HG03571 (cell line): ENCODE data around the gene CABP4.

Experiments
- ATAC-seq: cut with Tn5 transposase; IDR thresholded peaks from one replicate; pipeline ENCODE4 v1.9.1; 2021; ENCODE audit not compliant: unreplicated experiment

The CABP4 gene

DNA sequence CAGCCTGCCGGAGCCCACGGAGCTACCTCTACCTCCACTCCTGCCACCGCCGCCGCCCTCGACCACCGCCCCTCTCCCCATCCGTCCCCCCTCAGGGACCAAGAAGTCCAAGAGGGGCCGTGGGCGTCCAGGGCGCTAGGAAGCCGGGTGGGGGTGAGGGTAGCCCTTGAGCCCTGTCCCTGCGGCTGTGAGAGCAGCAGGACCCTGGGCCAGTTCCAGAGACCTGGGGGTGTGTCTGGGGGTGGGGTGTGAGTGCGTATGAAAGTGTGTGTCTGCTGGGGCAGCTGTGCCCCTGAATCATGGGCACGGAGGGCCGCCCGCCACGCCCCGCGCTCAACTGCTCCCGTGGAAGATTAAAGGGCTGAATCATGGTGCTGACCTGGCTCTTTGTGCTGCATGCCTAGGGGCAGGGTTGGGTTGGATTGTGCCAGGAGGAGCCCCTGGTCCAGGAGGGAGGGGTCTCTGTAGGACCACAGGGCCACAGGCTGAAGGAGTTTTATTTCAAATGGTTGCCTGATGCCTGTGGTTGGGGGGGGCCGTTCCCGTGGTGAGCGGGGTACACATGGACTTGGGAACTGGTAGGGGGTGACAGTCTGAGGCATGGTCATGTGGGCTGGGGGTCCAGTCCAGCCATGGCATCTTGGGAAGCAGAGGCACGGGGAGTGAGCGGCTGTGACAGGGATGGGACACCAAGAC, 20.0 kb upstream of the CABP4 start:
- ATAC-seq = no peak

- ATAC-seq = peak; percentile 2
These were observed 19.3 kb upstream of the CABP4 start for GRCh38 chr11:67435727-67436458.

- ATAC-seq = peak; percentile 31
These were observed 18.6 kb upstream of the CABP4 start for GRCh38 chr11:67436459-67437081.

GRCh38 chr11:67437082-67437808, 17.9 kb upstream of the CABP4 start, which contains the start of gene PTPRCAP:
Gene PTPRCAP (minus strand): TSS chr11:67437682. CDS start chr11:67437619, 63 bp downstream.
- no peak for ATAC-seq

- ATAC-seq = no peak
These were observed 17.4 kb upstream of the CABP4 start for GRCh38 chr11:67437809-67438157.

DNA sequence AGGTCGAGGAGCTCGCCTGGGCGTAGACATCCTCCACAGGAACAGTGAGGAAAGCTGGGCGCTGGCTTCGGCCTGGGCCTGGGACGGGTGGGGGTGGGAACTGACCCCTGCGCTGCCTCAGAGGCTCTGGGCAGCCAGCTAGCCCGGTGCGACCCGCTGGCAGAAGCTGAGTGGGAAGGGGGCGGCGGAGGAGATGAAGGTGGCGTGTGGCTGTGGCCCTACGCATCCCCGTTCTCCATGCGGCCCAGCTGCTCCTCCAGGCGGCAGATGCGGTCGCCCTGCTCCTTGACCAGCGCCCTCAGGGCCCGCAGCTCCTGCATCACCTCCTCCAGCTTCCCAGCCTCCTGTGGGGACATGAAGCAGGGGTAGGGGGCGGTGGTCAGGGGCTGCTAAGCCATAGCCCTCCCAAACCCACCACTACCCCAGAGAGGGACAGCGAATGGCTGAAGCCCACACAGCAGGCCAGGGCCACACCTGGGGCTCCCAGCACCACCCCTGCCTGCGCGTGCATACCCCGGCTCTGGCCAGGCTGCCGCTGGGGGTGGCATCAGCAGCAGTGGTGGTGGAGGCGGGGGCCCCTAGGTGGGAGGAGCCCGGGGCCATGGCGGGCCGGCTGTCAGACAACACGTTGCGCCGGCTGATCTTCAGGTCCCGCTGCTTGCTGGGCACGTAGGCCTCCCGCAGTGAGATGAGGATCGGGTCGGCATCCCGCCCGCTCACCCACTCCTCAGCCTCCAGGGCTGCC, 16.8 kb upstream of the CABP4 start:
- ATAC-seq = no peak

- no peak for ATAC-seq
These were observed 15.6 kb upstream of the CABP4 start for GRCh38 chr11:67439321-67440228.

DNA sequence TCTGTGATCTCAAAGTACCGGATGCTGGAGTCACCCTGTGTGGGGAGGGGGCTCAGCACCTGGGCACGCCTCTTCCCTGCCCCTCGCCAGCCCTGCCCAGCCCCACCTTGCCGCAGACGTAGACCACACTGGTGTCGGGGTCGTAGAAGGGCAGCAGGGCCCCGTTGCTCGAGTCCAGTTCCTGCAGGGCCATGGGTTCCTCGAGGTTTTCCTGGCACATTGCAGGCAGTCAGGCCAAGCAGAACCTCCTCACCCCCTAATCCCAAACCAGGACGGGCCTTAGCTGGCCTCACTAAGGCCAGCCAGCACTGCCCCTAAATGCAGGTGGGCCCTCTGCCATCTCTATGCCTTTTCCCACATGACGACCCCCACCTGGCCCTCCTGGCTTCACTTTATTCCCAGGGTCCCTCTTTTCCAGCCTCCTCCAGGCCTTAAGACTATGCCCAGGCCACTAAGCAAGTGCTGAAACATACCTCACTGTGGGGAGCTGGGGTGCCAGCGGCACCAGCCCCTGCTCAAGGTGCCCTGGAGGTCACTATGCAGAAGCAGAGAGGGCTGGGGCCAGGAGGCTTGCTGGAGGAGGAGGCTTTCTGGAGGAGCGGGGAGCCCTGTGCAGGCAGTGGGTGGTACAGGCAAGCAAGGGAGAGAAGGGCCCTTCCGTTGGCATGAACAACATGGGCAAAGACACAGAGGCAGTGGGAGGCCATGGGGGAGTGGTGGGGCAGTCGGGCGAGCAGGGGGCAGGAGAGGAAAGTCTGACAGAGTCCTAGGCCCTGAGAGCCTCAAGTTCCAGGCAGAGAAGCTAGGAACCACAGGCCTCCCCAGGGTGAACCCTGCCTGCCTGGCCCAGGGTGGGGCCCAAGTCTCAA, 14.7 kb upstream of the CABP4 start:
- ATAC-seq = no peak

- ATAC-seq = no peak
These were observed 14.0 kb upstream of the CABP4 start for GRCh38 chr11:67441098-67441563.

DNA sequence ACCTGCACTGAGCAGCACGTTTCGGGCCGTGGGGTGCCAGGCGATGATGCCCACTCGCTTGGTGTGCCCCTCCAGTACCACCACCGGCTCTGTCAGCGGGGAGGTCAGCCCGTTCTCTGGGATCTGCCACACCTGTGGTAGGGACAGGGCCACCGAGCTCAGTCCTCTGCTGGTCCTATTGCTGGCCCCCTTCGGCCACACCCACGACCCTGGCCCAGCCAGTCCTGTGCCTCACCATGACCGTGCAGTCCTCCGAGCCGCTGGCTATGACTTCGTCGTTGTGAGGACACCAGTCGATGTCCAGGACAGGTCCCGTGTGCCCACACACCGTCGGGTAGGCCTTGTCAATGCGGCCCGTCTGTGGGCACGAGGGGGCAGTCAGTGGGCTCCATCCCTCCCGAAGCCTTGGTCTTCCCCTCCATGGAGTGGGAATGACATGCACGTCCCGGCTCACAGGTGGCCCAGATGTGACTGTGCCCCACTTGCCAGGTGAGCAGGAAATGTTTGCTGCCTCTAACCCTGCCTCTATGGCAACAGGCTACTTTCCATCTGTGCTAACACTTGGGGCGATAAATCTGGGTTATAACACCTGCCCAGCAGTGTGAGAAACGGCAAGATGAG, 13.3 kb upstream of the CABP4 start:
- ATAC-seq = no peak

GRCh38 chr11:67442504-67443404, 12.4 kb upstream of the CABP4 start:
- ATAC-seq = no peak

DNA sequence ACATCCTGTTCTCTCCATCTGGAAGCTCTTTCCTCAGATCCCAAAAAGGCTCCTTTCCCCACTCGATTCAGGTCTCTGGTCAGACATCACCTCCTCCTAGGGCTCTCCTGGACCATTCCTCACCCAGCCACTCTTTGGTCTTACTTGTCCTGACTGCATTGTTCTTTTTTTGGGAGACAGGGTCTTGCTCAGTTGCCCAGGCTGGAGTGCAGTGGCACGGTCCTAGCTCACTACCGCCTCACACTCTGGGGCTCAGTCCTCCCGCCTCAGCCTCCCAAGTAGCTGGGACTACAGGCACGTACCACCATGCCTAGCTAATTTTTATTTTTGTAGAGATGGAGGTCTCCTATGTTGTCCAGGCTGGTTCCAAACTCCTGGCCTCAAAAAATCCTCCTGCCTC, 9.6 kb upstream of the CABP4 start:
- no peak for ATAC-seq

DNA sequence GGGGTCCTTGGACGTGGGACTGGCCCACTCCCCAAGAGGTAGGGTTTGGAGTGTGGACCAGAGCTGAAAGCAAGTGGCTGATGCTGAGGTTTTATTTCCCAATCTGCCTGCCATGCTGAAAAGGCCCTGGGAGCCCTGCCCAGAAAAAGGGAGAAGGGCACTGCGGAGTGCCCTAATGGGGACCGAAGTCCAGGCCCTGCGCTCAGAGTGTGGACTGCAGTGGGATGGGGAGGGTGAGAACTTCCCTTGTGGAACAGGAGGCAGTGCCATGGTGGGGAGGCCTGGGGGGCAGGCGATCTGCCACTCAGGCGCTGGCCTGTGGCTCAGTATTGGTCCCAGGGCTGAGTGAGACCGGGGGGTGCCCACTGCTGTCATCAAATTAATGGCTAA, 6.9 kb upstream of the CABP4 start:
- no peak for ATAC-seq

DNA sequence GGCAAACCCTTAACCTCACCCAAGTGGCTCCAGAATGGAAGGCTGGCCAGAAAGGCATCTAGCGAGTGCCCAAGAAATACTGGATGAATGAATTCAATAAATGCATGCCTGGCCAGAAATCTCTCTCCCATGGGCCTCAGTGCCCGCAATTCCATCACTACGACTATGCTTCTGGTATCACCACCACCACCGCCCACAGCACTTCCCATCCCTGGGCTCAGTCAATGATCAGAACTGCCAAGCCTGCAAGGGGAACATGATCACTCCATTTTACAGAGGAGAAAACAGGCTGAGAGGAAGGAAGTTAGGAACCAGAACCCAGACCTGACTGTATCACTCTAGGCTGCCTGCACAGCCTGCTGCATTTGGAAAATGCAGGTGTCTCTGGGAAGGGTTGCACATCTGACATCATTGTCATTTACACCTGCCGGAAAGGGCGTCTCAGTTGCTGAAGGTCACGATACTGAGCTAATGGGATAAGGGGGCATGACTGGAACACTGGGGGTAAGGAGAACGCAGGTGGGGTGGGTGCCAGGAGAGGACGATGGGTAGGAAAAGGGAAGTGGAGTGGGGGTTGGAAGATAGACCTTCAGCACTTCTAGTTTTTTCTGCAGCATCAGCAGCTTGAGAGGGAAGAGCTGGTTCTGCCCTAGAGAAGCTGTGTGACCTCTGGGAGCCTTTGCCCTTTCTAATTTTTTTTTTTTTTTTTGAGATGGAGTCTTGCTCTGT, 5.9 kb upstream of the CABP4 start:
- ATAC-seq = no peak

- no peak for ATAC-seq
These were observed 4.1 kb upstream of the CABP4 start for GRCh38 chr11:67450796-67451657.

DNA sequence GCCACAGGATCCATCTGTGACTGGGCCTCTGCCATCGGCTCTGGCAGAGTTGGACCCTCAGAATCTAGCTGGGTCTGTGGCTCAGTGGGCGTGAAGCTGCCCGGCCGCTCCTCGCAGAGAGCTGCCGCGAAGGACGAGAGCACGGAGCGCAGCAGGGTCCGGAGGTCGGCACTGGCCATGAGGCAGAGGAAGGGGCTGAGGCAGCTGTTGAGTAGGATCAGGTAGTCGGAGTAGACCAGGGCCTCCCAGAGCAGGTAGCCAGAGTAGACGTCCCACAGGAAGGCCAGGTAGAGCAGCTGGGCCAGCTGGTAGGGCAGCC, 3.5 kb upstream of the CABP4 start:
- no peak for ATAC-seq
